Measurements from ENCODE around the gene CXCR6. TPM values are rescaled to one million over a fixed set of nuclear protein-coding genes. Genes with fewer than 3 reads are reported as not detected.

Gene CXCR6
- total RNA-seq, 1 donor from 2014 or later, result 4.3 TPM

DNA sequence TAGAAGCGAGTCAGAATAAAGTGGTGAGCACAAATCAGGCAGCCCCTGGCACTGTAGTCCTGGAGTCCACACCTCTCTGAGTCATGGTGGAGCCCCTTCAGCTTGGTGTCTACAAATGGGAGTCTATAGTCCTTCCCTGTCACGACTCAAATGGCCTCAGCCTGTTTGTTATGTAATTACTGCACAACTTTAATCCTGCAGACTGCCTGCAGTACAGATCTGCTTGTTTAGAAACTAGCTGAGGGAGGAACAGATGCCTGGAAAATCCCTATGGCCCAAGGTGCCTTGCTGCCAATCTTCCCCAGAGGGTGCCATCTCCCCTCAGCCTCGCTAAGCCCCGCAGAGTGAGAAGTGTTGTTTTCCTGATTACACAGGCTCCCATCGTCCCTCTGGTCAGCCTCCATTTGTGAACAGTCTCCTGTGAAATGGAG lies 3.9 kb upstream of the CXCR6 start:
- ATAC-seq (peak in 1 of 2 donors; percentile 34), DNase-seq (no peak)
- Histone ChIP-seq H3K4me3 (no peak overlapping the region), H3K27ac (no peak overlapping the region), H3K36me3 (peaks cover 41% of the 10 kb centered on the region), H3K4me1 (peaks cover 10% of the 10 kb centered on the region), H3K27me3 (ENCODE audit: low read depth) (no peaks in the 10 kb centered on the region), H3K9me3 (no peaks in the 10 kb centered on the region)
- intact Hi-C loops (cut with DNase I), result no loop called here
- TF ChIP-seq, protein P1, sequence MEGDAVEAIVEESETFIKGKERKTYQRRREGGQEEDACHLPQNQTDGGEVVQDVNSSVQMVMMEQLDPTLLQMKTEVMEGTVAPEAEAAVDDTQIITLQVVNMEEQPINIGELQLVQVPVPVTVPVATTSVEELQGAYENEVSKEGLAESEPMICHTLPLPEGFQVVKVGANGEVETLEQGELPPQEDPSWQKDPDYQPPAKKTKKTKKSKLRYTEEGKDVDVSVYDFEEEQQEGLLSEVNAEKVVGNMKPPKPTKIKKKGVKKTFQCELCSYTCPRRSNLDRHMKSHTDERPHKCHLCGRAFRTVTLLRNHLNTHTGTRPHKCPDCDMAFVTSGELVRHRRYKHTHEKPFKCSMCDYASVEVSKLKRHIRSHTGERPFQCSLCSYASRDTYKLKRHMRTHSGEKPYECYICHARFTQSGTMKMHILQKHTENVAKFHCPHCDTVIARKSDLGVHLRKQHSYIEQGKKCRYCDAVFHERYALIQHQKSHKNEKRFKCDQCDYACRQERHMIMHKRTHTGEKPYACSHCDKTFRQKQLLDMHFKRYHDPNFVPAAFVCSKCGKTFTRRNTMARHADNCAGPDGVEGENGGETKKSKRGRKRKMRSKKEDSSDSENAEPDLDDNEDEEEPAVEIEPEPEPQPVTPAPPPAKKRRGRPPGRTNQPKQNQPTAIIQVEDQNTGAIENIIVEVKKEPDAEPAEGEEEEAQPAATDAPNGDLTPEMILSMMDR (IDR thresholded peaks at IDR 0.05), result no peak

DNA sequence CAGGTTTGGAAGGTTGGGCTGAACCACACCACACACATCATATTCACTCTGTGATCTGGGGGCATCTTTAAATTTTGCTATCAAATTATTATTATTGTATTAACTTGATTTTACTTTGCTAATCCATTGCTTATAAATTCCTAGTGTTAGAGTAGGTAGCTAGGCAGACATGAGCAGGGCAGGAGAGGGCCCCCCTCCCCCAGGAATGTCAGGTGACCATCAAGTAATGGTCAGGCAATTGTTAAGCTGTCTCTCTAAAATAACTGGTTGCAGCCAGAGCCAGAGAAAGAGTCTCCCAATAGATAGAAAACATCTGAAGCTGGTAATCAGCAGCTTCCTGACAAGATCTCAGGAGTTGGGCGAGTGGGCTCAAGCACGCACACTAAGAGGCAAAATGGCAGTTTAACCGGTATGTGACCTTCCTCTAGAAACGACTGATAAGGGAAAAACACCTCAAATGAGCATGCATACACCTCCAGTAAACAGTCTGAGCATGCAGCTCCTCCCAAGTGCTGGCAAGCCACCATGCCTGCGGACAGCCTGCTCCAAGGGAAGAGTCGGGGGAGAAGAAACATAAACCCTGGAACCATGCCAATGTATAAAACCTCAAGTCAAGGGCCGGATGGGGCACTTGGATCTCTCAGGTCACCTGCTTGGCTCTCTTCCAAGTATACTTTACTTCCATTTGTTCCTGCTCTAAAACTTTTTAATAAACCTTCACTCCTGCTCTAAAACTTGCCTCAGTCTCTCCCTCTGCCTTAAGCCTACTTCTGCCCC lies 3.1 kb upstream of the CXCR6 start:
- no peak overlapping the region for H3K4me3 ChIP-seq
- no peaks in the 10 kb centered on the region for H3K9me3 ChIP-seq
- DNase-seq, result no peak
- H3K4me1 ChIP-seq, result peaks cover 10% of the 10 kb centered on the region
- no peak overlapping the region for H3K27ac ChIP-seq
- intact Hi-C loops (cut with DNase I), result loop anchor here (5.0 kb wide), 1 partner anchor 137 kb away; no protein-coding TSS in a partner anchor
- peaks cover 39% of the 10 kb centered on the region for H3K36me3 ChIP-seq
- TF ChIP-seq, protein P1 (IDR thresholded peaks at IDR 0.05), result no peak
- ATAC-seq, result no peak
- no peaks in the 10 kb centered on the region for H3K27me3 ChIP-seq (ENCODE audit: low read depth)

DNA sequence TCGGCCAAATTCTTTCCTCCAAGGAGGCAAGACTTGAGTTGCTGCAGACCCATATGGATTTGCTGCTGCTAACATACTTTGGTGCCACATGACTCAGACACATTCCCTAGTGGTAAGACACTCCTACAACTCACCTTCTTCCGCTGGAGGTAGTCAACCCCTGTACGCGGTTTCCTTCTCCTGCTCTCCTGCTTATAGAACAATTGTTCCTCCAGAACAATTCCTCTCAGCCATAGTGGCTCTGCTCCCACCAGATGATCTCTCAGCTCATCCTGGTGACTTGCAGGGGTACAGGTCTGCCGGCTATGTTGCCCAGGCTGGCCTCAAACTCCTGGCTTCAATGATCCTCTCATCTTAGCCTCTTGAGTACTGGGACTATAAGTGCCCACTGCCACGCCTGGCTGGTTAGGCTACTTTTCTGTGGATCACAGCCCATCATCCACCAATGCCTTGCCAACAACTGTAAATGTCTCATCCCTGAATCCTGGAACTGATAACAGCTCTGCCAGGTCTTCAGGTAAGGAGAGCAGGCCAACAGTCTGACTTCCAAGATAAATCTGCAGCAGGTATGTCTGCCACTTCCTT lies 2.4 kb upstream of the CXCR6 start:
- Histone ChIP-seq H3K27ac (no peak overlapping the region), H3K9me3 (no peaks in the 10 kb centered on the region), H3K4me3 (no peak overlapping the region), H3K36me3 (peaks cover 39% of the 10 kb centered on the region), H3K4me1 (peaks cover 10% of the 10 kb centered on the region), H3K27me3 (ENCODE audit: low read depth) (no peaks in the 10 kb centered on the region)
- ATAC-seq (no peak), DNase-seq (no peak)
- intact Hi-C loops (cut with DNase I), result loop anchor here (5.0 kb wide), 1 partner anchor 136 kb away; no protein-coding TSS in a partner anchor
- TF ChIP-seq, protein P1 (IDR thresholded peaks at IDR 0.05), result no peak

DNA sequence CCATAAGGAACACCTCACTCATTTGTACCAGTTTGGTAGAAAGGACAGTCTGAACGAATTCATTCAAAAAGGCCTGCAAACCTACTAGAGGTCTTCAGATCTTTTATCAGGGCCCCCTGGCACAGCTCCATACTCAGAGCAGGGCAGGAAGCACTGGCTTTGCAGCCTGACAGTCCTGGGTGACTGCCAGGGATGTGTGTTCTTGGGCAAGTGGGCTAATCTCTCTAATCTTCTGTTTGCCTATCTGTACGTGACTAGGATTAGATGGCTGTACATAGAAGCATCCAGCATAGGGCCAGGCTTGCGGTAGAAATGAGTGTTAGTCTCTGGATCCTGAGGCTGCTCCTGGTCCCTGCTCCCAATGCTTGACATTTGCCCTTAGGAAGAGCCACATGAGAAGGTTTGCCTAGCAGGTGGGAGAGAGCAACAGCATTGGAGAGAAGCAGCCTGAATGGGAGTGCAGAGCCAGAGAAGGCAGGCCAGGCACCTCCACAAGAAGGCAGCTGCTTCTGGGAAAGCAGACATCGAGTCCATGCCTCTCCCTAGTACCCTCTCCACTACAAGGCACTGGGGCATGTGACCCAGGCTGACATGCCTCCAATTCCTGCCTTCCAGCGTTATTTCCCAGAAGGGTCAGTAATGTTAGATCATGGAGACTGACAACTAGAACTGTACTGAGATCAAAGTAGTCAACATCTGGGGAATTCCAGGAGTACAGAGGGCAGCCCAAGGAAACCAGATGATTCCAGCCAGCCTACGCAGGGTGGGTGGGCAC lies 1.0 kb upstream of the CXCR6 start:
- no peak overlapping the region for H3K27ac ChIP-seq
- H3K36me3 ChIP-seq, result peaks cover 39% of the 10 kb centered on the region
- TF ChIP-seq, protein P1 (IDR thresholded peaks at IDR 0.05), result no peak
- no peaks in the 10 kb centered on the region for H3K9me3 ChIP-seq
- H3K4me1 ChIP-seq, result peaks cover 10% of the 10 kb centered on the region
- intact Hi-C loops (cut with DNase I), result loop anchor here (5.0 kb wide), 1 partner anchor 135 kb away; no protein-coding TSS in a partner anchor
- ATAC-seq, result no peak
- no peaks in the 10 kb centered on the region for H3K27me3 ChIP-seq (ENCODE audit: low read depth)
- DNase-seq, result no peak
- H3K4me3 ChIP-seq, result no peak overlapping the region

DNA sequence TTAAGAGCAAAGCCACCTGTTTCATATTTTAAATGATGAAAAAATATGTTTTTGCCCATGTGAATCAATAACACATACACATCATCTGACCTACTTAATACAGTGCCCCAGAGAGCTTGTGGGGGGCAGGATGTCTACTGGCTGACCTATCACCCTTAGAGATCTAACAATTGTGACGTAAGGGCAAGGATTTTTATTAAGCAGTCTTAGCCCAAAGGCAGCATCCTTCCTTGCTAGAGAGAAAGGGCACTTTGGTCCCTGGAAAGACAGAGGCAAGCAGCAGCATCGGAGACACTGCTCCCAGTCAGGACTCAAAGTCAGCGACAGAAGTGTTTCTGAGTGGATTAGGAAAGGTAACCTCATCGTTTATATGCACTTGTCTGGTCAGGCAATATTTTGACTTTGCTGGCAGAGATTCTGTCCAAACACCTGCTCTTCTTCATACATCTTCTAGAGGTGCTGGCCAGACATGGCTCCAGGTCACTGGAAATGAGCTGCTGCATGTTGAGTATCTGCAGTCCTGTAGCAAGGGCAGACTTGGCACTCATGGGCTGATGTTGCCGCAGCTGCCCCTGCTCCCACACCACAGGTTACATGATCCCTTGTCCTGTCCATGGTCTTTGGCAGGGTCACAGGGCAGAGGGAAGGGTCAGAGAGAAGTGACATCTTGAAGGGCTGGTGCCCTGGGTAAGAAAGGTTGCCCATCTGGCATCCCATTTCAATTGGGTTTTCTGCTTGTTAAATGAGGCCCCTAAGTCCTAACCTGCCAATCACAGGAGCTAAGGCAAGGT lies 1.8 kb downstream of the CXCR6 start:
- Histone ChIP-seq H3K36me3 (peaks cover 58% of the 10 kb centered on the region), H3K9me3 (no peaks in the 10 kb centered on the region), H3K4me3 (peak overlapping the region; percentile 6), H3K27ac (peak overlapping the region; percentile 14), H3K4me1 (no peaks in the 10 kb centered on the region), H3K27me3 (ENCODE audit: low read depth) (no peaks in the 10 kb centered on the region)
- ATAC-seq (no peak), DNase-seq (no peak)
- TF ChIP-seq, protein P1 (IDR thresholded peaks at IDR 0.05), result no peak
- intact Hi-C loops (cut with DNase I), result loop anchor here (5.0 kb wide), 1 partner anchor 132 kb away; no protein-coding TSS in a partner anchor

All from lower lobe of right lung (tissue), 2 donors.